H1 (cell line): ENCODE data around the gene ENOSF1. TPM values are rescaled to one million over a fixed set of nuclear protein-coding genes. Genes with fewer than 3 reads are reported as not detected.

Experiments used
- BCL11A ChIP-seq, 2 experiments: IDR thresholded peaks; one replicate each; pipeline ENCODE4 v1.6.1; 2011; ENCODE audit warnings: low read depth in 2 of 2, low read length in 2 of 2, mild to moderate bottlenecking in 2 of 2
- NANOG ChIP-seq: IDR thresholded peaks from 2 replicates; pipeline ENCODE4 v1.6.1; 2011; ENCODE audit warnings: low read length, low read depth, mild to moderate bottlenecking, inconsistent platforms; ENCODE audit not compliant: insufficient read depth, poor library complexity, severe bottlenecking
- SP2 ChIP-seq: IDR thresholded peaks from 2 replicates; pipeline ENCODE4 v1.6.1; 2012; ENCODE audit warnings: mild to moderate bottlenecking, low read length, inconsistent platforms
- TBP ChIP-seq: IDR thresholded peaks from 2 replicates; pipeline ENCODE4 v1.6.1; 2011; ENCODE audit warnings: low read depth, low read length, improper control_type of control experiment
- polyA plus RNA-seq, 7 experiments: library from polyadenylated mRNA; depleted of rRNA in 3 of 7; stranded (reverse) in 5 of 7; unstranded in 2 of 7; fragments of >200 nt in 5 of 7; fragments of 200-250 nt in 2 of 7; gene quantifications; 1 replicate in 5 of 7; 2 replicates in 1 of 7; 4 replicates in 1 of 7; pipeline versions ENCODE4 v1.2.1 to v1.2.3, GENCODE V29; 2011 to 2013; ENCODE audit warnings: missing spikeins in 2 of 7, mixed read lengths in 2 of 7
- total RNA-seq: library from RNA; stranded (reverse); fragmentation: NEBNext Ultra II Directional; extraction: Animal tissue kit (Norgen Biotek cat#: 25700); gene quantifications from 2 replicates; pipeline ENCODE4 v1.2.1, GENCODE V29; 2021

ENOSF1 gene
- total and polyA plus RNA-seq, 2 of the 8 experiments (the other 6 are each of a cell fraction or from before 2014, with no cell fraction given), result 15.4 to 26.4 TPM

- no peak for TF ChIP-seq BCL11A (IDR thresholded peaks at IDR 0.05; ENCODE audit: low read depth in 2 of 2, low read length in 2 of 2)
- no peak for TF ChIP-seq TBP
- TF ChIP-seq SP2, result no peak
- TF ChIP-seq NANOG, result no peak
Measured at GRCh38 chr18:708096-708495, 4.3 kb downstream of the ENOSF1 start (continued).
